ENCODE data around the gene PRSS3. TPM values are rescaled to one million over a fixed set of nuclear protein-coding genes. Genes with fewer than 3 reads are reported as not detected.
"Not testable (repeated sequence)": the region's sequence is repeated elsewhere in the genome, so short reads cannot be mapped to it uniquely, and the experiment has no call there.

The PRSS3 gene
- total RNA-seq, 6 experiments from 2014 or later = 18.9 to 40.4 (median 23.8) TPM

DNA sequence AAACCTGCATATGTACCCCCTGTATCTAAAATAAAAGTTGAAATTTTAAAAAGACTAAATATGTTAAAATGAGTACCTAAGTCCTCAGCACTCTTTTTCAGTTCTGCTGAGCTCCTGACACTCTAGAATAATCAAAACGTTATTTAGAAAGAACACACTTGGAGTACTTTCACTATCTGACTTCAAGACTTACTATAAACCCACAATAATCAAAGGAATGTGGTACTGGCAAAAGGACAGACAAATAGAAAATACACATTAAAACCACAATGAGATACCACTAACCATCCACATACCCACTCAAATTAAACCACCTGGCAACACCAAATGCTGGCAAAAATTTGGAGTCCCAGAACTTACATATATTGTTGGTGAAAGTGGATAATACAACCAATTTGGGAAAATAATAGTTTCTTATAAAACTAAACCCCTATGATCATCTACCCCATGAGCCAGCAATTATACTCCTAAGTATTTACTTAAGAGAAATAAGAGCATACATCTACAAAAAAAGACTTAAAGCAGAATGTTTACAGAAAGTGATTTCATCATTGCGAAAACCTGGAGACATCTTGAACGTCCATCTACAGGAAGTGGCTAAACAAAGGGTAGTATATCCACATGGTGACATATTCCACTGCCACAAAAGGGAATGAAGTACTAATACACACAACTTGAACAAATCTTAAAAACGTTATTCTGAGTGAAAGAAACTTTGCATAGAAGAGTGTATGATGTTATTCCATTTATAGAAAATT is 12.8 kb upstream of the PRSS3 start:
- Mint-ChIP-seq H3K4me1 (ENCODE audit: low read depth) (peaks cover 46% of the 10 kb centered on the region), H3K27me3 (ENCODE audit: insufficient read depth) (peaks cover 1% of the 10 kb centered on the region; the same call in 1 of the 2 replicates), H3K4me3 (peak overlapping the region; percentile 38; the same call in 1 of the 2 replicates), H3K9me3 (no peaks in the 10 kb centered on the region), H3K27ac (0 out of 2 replicates have a peak overlapping the region, but pooled peaks have one; percentile 4), H3K36me3 (ENCODE audit: low read depth) (peaks cover 9% of the 10 kb centered on the region; the same call in 1 of the 2 replicates)
- TF ChIP-seq CTCF (IDR thresholded peaks at IDR 0.05) = no peak
- no peak for DNase-seq

- no peaks in the 10 kb centered on the region for H3K27me3 Mint-ChIP-seq (ENCODE audit: insufficient read depth)
- no peak overlapping the region for H3K4me3 Mint-ChIP-seq
- peak; percentile 61 for TF ChIP-seq CTCF (IDR thresholded peaks at IDR 0.05)
- no peak overlapping the region for H3K27ac Mint-ChIP-seq
- peaks cover 3% of the 10 kb centered on the region; the same call in 1 of the 2 replicates for H3K36me3 Mint-ChIP-seq (ENCODE audit: low read depth)
- peak; percentile 25 for DNase-seq
- H3K9me3 Mint-ChIP-seq = no peaks in the 10 kb centered on the region
- H3K4me1 Mint-ChIP-seq (ENCODE audit: low read depth) = peaks cover 28% of the 10 kb centered on the region
Observed at GRCh38 chr9:33785914-33786313, 9.4 kb upstream of the PRSS3 start.

DNA sequence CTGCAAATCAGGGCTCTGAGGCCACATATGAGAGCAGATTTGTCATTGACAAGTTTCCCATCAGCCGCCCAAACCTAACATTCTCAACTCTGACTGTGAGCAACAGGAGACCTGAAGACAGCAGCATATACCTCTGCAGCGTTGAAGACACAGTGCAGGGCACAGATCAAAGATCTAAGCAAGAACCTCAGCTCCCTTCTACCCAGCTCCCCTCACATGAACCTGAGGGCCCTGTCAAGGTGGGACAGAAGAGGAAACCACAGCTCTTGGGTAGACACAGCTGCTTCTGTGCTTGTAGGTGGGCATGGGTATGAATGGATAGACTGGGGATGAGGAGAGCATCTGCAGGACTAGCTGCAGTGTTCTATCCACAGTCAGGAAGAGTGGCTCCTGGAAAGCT is 8.7 kb upstream of the PRSS3 start:
- no peak for TF ChIP-seq CTCF (IDR thresholded peaks at IDR 0.05)

DNA sequence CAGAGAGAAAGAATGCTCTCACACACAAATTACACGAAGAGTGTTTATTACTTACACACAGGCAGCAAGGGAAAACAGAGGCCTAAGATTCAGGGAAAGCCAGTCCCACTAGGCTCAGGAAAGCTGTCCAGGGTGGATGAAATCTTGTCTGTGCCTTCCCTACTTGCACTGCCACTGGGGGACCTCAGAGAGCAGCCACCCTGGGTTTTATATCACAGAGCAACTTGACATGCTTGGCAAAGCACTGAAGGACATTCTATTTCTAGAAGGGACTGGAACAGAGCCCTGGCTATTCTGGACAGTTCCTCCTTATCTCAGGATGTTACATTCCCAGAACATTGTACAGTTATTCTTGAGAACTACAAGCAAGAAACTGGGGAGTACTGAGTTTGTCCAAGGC is 7.5 kb upstream of the PRSS3 start:
- Mint-ChIP-seq H3K4me1 (ENCODE audit: low read depth) (peaks cover 27% of the 10 kb centered on the region), H3K4me3 (no peak overlapping the region), H3K27me3 (ENCODE audit: insufficient read depth) (peaks cover 3% of the 10 kb centered on the region; the same call in 1 of the 2 replicates), H3K9me3 (no peaks in the 10 kb centered on the region), H3K36me3 (ENCODE audit: low read depth) (no peaks in the 10 kb centered on the region), H3K27ac (no peak overlapping the region)
- DNase-seq = no peak
- TF ChIP-seq CTCF (IDR thresholded peaks at IDR 0.05) = 0 out of 2 replicates have a peak, but pooled peaks have one; percentile 13

More for the DNA sequence above, 8.7 kb upstream of the PRSS3 start:
- no peak for DNase-seq
- H3K4me3 Mint-ChIP-seq = no peak overlapping the region
- H3K9me3 Mint-ChIP-seq = no peaks in the 10 kb centered on the region
- H3K27ac Mint-ChIP-seq = no peak overlapping the region
- H3K27me3 Mint-ChIP-seq (ENCODE audit: insufficient read depth) = no peaks in the 10 kb centered on the region
- no peaks in the 10 kb centered on the region for H3K36me3 Mint-ChIP-seq (ENCODE audit: low read depth)
- H3K4me1 Mint-ChIP-seq (ENCODE audit: low read depth) = peaks cover 31% of the 10 kb centered on the region

GRCh38 chr9:33789429-33789828 is 5.9 kb upstream of the PRSS3 start:
- H3K27me3 Mint-ChIP-seq (ENCODE audit: insufficient read depth); DNase-seq; H3K27ac Mint-ChIP-seq; H3K36me3 Mint-ChIP-seq (ENCODE audit: low read depth); H3K9me3 Mint-ChIP-seq; H3K4me3 Mint-ChIP-seq: not testable (repeated sequence)
- H3K4me1 Mint-ChIP-seq (ENCODE audit: low read depth) = peaks cover 21% of the 10 kb centered on the region

DNA sequence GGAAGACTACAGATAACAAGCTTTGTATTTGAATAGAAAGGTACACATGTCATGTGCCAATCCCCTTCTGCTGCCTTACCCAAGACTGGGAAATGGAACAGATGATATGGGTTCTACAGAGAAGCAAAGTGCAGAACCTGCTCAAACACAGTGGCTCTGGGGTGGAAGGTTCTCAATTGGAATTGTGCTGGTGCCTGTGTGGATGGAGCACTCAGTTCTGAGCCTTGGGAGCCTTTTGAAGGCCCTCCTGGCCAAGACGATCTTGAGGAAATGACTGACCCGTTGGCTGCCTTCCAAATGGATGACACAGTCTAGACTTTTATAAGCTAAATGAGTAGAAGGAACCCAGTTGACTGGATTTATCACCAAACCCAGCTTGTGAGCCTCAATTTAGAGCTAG is 4.2 kb upstream of the PRSS3 start:
- Mint-ChIP-seq H3K27me3 (ENCODE audit: insufficient read depth) (peaks cover 3% of the 10 kb centered on the region), H3K4me1 (ENCODE audit: low read depth) (peaks cover 21% of the 10 kb centered on the region), H3K27ac (peak overlapping the region; percentile 55), H3K9me3 (no peaks in the 10 kb centered on the region), H3K36me3 (ENCODE audit: low read depth) (peaks cover 4% of the 10 kb centered on the region), H3K4me3 (no peak overlapping the region)
- TF ChIP-seq CTCF (IDR thresholded peaks at IDR 0.05) = no peak
- peak; percentile 70 for DNase-seq

DNA sequence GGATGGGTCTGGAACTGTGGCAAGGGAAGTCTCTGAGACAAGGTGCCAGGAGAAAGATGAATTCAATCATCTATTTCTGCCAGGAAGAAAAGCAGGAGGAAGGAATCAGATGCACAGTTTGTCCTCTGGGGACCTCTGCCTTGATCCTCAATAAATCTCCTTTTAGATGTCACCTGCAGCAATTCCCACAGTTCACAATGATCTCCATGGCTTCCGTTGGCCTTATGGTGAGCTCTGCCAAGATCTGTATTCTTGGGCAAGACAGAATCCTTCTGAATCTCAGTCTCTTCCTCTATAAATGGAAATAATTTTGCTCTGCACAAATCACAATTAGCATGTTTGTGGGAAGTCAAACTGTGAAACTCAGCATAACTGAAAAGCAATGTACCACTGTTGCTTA is 1.9 kb upstream of the PRSS3 start:
- H3K4me1 Mint-ChIP-seq (ENCODE audit: low read depth) = peaks cover 21% of the 10 kb centered on the region
- not testable (repeated sequence) for H3K36me3 Mint-ChIP-seq (ENCODE audit: low read depth); H3K9me3 Mint-ChIP-seq; H3K4me3 Mint-ChIP-seq; DNase-seq; H3K27ac Mint-ChIP-seq; H3K27me3 Mint-ChIP-seq (ENCODE audit: insufficient read depth)
